Neural crest cell (in vitro differentiated cells): ENCODE measurements around the gene CDH23. TPM values are rescaled to one million over a fixed set of nuclear protein-coding genes. Genes with fewer than 3 reads are reported as not detected.

Source experiments
- DNase-seq: peaks from one replicate; pipeline ENCODE4 v3.0.0; 2021; ENCODE audit warnings: low read depth, mixed read lengths, low spot score
- H3K27ac Mint-ChIP-seq: one replicate; pipeline ENCODE4 v1.8.0; 2021; ENCODE audit warnings: mild to moderate bottlenecking, mixed read lengths; ENCODE audit not compliant: unreplicated experiment
- H3K27me3 Mint-ChIP-seq: 2 replicates; pipeline ENCODE4 v1.8.0; 2021; ENCODE audit warnings: low read depth, mild to moderate bottlenecking, mixed read lengths
- H3K36me3 Mint-ChIP-seq: 2 replicates; pipeline ENCODE4 v1.8.0; 2021; ENCODE audit warnings: low read depth, mild to moderate bottlenecking, mixed read lengths
- H3K4me1 Mint-ChIP-seq: 2 replicates; pipeline ENCODE4 v1.8.0; 2021; ENCODE audit warnings: mixed read lengths
- H3K4me3 Mint-ChIP-seq: one replicate; pipeline ENCODE4 v1.8.0; 2021; ENCODE audit warnings: mild to moderate bottlenecking, mixed read lengths
- H3K9me3 Mint-ChIP-seq: 2 replicates; pipeline ENCODE4 v1.8.0; 2021; ENCODE audit warnings: mixed read lengths
- total RNA-seq: library from RNA; stranded (reverse); gene quantifications from 2 replicates; pipeline ENCODE4 v1.2.1, GENCODE V29; 2021
- TF ChIP-seq, protein P1 (sequence below): fragments of 200-600 bp; sonication (generic); conservative IDR thresholded peaks from 2 replicates; pipeline ENCODE4 v1.5.0; 2021; ENCODE audit warnings: antibody characterized with exemption, mild to moderate bottlenecking

Gene CDH23
- total RNA-seq, 1 donor from 2014 or later, result 2.6 TPM

DNA sequence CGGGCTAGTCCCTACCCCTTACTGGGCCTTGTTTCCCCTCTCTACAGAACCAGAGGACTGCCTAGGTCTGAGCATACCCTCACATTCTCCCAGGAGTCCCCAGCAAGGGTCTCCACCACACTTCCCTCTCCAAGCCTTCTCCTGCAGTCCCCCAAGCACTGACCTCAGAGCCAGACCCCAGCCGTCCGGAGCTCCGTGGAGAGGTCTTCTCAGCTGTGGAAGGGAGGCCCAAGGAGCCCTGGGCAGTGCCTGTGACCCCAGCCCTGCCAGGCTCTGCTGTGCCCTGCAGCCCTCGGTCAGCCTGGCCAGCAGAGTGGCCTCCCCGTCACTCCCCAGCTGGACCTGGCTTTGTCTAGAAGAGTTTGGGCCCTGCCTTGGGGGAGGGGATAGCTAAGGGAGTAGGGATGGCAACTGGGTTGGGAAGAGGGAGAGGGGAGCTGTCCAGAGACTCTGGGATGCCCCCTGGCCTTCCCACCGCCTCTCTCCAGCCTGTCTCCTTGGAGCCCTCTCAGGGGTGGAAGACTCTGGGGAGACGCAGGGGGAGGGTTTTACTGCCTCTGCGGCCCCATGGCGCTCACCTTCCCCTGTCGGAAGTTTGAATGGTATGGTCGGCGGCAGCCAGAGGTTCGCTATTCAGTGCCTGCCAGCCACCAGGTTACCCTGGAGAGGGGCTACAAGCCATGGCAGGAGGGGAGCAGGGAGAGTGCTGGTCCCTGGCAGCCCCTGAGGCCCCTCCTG lies 322.9 kb downstream of the CDH23 start, which contains the start of gene C10orf105:
TSS of gene C10orf105 (minus strand) at position 315 of the 738 bp plus-strand sequence. CDS start 3,441 bp downstream, outside the sequence.
- TF ChIP-seq, protein P1, sequence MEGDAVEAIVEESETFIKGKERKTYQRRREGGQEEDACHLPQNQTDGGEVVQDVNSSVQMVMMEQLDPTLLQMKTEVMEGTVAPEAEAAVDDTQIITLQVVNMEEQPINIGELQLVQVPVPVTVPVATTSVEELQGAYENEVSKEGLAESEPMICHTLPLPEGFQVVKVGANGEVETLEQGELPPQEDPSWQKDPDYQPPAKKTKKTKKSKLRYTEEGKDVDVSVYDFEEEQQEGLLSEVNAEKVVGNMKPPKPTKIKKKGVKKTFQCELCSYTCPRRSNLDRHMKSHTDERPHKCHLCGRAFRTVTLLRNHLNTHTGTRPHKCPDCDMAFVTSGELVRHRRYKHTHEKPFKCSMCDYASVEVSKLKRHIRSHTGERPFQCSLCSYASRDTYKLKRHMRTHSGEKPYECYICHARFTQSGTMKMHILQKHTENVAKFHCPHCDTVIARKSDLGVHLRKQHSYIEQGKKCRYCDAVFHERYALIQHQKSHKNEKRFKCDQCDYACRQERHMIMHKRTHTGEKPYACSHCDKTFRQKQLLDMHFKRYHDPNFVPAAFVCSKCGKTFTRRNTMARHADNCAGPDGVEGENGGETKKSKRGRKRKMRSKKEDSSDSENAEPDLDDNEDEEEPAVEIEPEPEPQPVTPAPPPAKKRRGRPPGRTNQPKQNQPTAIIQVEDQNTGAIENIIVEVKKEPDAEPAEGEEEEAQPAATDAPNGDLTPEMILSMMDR, result no peak
- H3K27ac Mint-ChIP-seq, result no peak within 1 kb of the TSS
- H3K9me3 Mint-ChIP-seq, result no peaks in the 10 kb centered on the region
- no peak for DNase-seq
- no peak within 1 kb of the TSS for H3K4me3 Mint-ChIP-seq
- H3K4me1 Mint-ChIP-seq, result no peaks in the 10 kb centered on the region
- peaks cover 3% of the 10 kb centered on the region for H3K27me3 Mint-ChIP-seq
- H3K36me3 Mint-ChIP-seq, result no peaks in the 10 kb centered on the region

DNA sequence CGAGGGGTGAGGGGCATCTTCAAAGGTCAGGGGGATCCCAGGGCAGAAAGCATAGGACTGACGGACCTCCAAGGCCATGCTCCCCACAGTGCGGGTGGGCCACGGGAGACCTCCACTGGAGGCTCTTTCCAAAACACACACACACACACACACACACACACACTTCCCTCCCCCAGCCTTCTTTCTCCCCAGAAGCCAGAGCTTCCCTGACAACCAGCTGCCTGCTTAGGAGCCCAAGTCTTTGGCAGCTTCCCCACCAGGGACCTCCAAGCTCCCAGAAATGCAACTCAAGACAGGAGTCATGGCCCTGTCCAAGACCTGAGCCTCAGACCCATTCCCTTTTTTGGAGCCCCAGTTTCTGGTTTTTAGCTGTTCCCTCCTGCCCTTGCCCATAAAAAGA lies 323.6 kb downstream of the CDH23 start:
- DNase-seq, result no peak
- no peak overlapping the region for H3K27ac Mint-ChIP-seq
- H3K9me3 Mint-ChIP-seq, result no peaks in the 10 kb centered on the region
- no peaks in the 10 kb centered on the region for H3K36me3 Mint-ChIP-seq
- no peaks in the 10 kb centered on the region for H3K4me1 Mint-ChIP-seq
- H3K27me3 Mint-ChIP-seq, result peaks cover 3% of the 10 kb centered on the region
- H3K4me3 Mint-ChIP-seq, result no peak overlapping the region
- TF ChIP-seq, protein P1, result no peak

- no peaks in the 10 kb centered on the region for H3K36me3 Mint-ChIP-seq
- H3K27ac Mint-ChIP-seq, result no peak overlapping the region
- DNase-seq, result no peak
- H3K27me3 Mint-ChIP-seq, result peaks cover 3% of the 10 kb centered on the region
- peaks cover 7% of the 10 kb centered on the region for H3K4me1 Mint-ChIP-seq
- no peaks in the 10 kb centered on the region for H3K9me3 Mint-ChIP-seq
- H3K4me3 Mint-ChIP-seq, result no peak overlapping the region
- TF ChIP-seq, protein P1, result no peak
These were observed 324.6 kb downstream of the CDH23 start for GRCh38 chr10:71721313-71721712.

GRCh38 chr10:71722849-71723248 lies 326.1 kb downstream of the CDH23 start:
- Mint-ChIP-seq H3K4me1 (peaks cover 7% of the 10 kb centered on the region), H3K36me3 (no peaks in the 10 kb centered on the region), H3K27me3 (peaks cover 3% of the 10 kb centered on the region), H3K4me3 (no peak overlapping the region), H3K27ac (no peak overlapping the region), H3K9me3 (no peaks in the 10 kb centered on the region)
- DNase-seq, result no peak
- TF ChIP-seq, protein P1, result no peak

DNA sequence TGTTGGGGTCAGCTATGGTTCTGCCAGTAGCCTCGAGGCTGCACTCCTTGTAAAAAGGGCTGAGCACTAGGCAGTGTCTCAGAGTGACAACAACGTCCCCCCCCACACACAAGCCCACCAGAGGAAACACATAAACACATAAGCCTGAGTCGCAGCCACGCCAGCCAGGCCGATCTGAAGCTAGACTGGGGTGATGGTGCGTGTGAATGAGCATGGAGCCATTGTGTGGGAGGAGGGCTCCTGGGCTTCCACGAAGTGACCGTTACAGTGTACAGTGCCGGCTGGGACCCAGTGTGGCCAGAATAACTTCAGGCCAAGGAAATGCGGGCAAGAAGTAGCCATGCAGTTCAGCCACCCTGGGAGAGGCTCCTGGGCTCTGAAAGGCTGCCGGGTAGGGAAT lies 326.6 kb downstream of the CDH23 start:
- H3K4me1 Mint-ChIP-seq, result peaks cover 7% of the 10 kb centered on the region
- TF ChIP-seq, protein P1, result no peak
- no peaks in the 10 kb centered on the region for H3K9me3 Mint-ChIP-seq
- no peak for DNase-seq
- peak overlapping the region; percentile 12 for H3K27ac Mint-ChIP-seq
- H3K4me3 Mint-ChIP-seq, result no peak overlapping the region
- peaks cover 3% of the 10 kb centered on the region for H3K27me3 Mint-ChIP-seq
- no peaks in the 10 kb centered on the region for H3K36me3 Mint-ChIP-seq
